H1 (cell line): ENCODE measurements around the gene CLCF1. TPM values are rescaled to one million over a fixed set of nuclear protein-coding genes. Genes with fewer than 3 reads are reported as not detected.

Experiments
- BACH1 ChIP-seq: IDR thresholded peaks from 2 replicates; pipeline ENCODE4 v1.6.1; 2012; ENCODE audit warnings: low read length, improper control_type of control experiment
- CBX5 ChIP-seq: fragments of 300-800, 300-1000 bp; sonication (generic); IDR thresholded peaks from 2 replicates; pipeline ENCODE4 v1.7.1; 2016; ENCODE audit warnings: antibody characterized with exemption, low read length, low read depth
- CBX8 ChIP-seq: fragments of 300-800, 300-1000 bp; sonication (generic); IDR thresholded peaks from 2 replicates; pipeline ENCODE4 v1.7.1; 2016; ENCODE audit warnings: low read depth, low read length, borderline replicate concordance
- CHD2 ChIP-seq: IDR thresholded peaks from 2 replicates; pipeline ENCODE4 v1.6.1; 2012; ENCODE audit warnings: low read length, improper control_type of control experiment
- CREB1 ChIP-seq: IDR thresholded peaks from 2 replicates; pipeline ENCODE4 v1.6.1; 2012; ENCODE audit warnings: inconsistent platforms
- EGR1 ChIP-seq: IDR thresholded peaks from 2 replicates; pipeline ENCODE4 v1.6.1; 2011; ENCODE audit warnings: low read depth, low read length, borderline replicate concordance
- EP300 ChIP-seq, 2 experiments: IDR thresholded peaks; 1 replicate in 1 of 2; 2 replicates in 1 of 2; pipeline ENCODE4 v1.6.1; 2011 to 2012; ENCODE audit warnings: low read depth in 2 of 2, low read length in 2 of 2, mild to moderate bottlenecking in 2 of 2, borderline replicate concordance in 1 of 2, inconsistent platforms in 1 of 2, moderate library complexity in 1 of 2
- GABPA ChIP-seq: IDR thresholded peaks from 2 replicates; pipeline ENCODE4 v1.6.1; 2011; ENCODE audit warnings: mild to moderate bottlenecking, low read length, moderate library complexity, borderline replicate concordance; ENCODE audit not compliant: insufficient read depth
- JUN ChIP-seq: IDR thresholded peaks from 2 replicates; pipeline ENCODE4 v1.6.1; 2011; ENCODE audit warnings: low read depth, mild to moderate bottlenecking, improper control_type of control experiment, low read length
- KDM4A ChIP-seq: IDR thresholded peaks from one replicate; pipeline ENCODE4 v1.7.1; 2012; ENCODE audit warnings: low read depth, mild to moderate bottlenecking, moderate library complexity, low read length, inconsistent platforms; ENCODE audit not compliant: severe bottlenecking
- KDM5A ChIP-seq: fragments of 200-600 bp; IDR thresholded peaks from 2 replicates; pipeline ENCODE4 v1.7.1; 2012; ENCODE audit warnings: mild to moderate bottlenecking, low read length, inconsistent platforms, mixed read lengths
- MAFK ChIP-seq: IDR thresholded peaks from 2 replicates; pipeline ENCODE4 v1.6.1; 2012; ENCODE audit warnings: low read depth, mild to moderate bottlenecking, improper control_type of control experiment, low read length
- RAD21 ChIP-seq, 2 experiments: IDR thresholded peaks in 1 of 2; conservative IDR thresholded peaks in 1 of 2; 2 replicates each; pipeline ENCODE4 v1.6.1; 2011; ENCODE audit warnings: low read depth in 2 of 2, low read length in 2 of 2, improper control_type of control experiment in 1 of 2, inconsistent platforms in 1 of 2, mild to moderate bottlenecking in 1 of 2, moderate library complexity in 1 of 2
- RBBP5 ChIP-seq: IDR thresholded peaks from 2 replicates; pipeline ENCODE4 v1.7.1; 2012; ENCODE audit warnings: low read depth, mild to moderate bottlenecking, inconsistent platforms, low read length, moderate library complexity, borderline replicate concordance
- RXRA ChIP-seq: IDR thresholded peaks from 2 replicates; pipeline ENCODE4 v1.6.1; 2011; ENCODE audit warnings: low read depth, mild to moderate bottlenecking, low read length, moderate library complexity; ENCODE audit not compliant: insufficient read depth
- SAP30 ChIP-seq: fragments of 300-600 bp; sonication (generic); IDR thresholded peaks from 2 replicates; pipeline ENCODE4 v1.7.1; 2012; ENCODE audit warnings: low read length, moderate library complexity, mild to moderate bottlenecking, inconsistent platforms; ENCODE audit not compliant: insufficient read depth, insufficient replicate concordance
- SIRT6 ChIP-seq: IDR thresholded peaks from one replicate; pipeline ENCODE4 v1.7.1; 2012; ENCODE audit warnings: low read length, inconsistent platforms
- SRF ChIP-seq: IDR thresholded peaks from 2 replicates; pipeline ENCODE4 v1.6.1; 2011; ENCODE audit warnings: mild to moderate bottlenecking, low read depth, low read length, moderate library complexity
- polyA plus RNA-seq, 7 experiments: library from polyadenylated mRNA; depleted of rRNA in 3 of 7; stranded (reverse) in 5 of 7; unstranded in 2 of 7; fragments of >200 nt in 5 of 7; fragments of 200-250 nt in 2 of 7; gene quantifications; 1 replicate in 5 of 7; 2 replicates in 1 of 7; 4 replicates in 1 of 7; pipeline versions ENCODE4 v1.2.1 to v1.2.3, GENCODE V29; 2011 to 2013; ENCODE audit warnings: missing spikeins in 2 of 7, mixed read lengths in 2 of 7
- total RNA-seq: library from RNA; stranded (reverse); fragmentation: NEBNext Ultra II Directional; extraction: Animal tissue kit (Norgen Biotek cat#: 25700); gene quantifications from 2 replicates; pipeline ENCODE4 v1.2.1, GENCODE V29; 2021

The CLCF1 gene
- total and polyA plus RNA-seq, 2 of the 8 experiments (the other 6 are each of a cell fraction or from before 2014, with no cell fraction given) = 0.32 to 1.2 TPM

DNA sequence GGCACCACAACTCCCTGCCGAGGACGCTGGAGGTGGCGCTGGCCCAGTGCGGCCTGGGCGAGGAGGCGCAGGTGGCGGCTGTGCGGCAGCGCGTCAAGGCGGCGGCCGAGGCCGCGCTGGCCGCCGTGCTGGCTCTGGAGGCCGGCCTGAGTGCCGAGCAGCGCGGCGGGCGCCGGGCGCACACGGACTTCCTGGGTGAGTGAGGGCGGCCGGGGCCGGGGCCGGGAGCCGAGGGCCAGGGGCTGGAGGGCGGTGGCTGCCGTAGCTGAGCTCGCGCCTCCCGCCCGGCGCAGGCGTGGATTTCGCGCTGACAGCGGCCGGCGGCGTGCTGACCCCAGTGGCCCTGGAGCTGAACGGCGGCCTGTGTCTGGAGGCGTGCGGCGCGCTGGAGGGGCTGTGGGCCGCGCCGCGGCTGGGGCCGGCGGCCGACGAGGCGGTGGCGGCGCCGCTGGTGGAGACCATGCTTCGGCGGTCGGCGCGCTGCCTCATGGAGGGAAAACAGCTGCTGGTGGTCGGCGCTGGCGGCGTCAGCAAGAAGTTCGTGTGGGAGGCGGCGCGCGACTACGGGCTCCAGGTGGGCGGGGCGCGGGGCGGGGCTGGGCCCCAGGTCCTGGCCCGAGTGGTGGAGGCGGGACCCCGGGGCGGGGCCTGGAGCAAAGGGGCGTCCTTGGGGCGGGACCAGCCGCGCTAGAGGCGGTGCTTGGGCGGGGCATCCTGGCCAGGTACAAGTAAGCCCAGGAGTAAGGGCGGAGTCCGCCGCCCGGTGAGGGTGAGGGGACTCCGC is 47.4 kb upstream of the CLCF1 start (continued):
- TF ChIP-seq CBX5 (no peak), RXRA (no peak), EP300 (IDR thresholded peaks at IDR 0.05; ENCODE audit: borderline replicate concordance in 1 of 2, low read depth in 2 of 2, low read length in 2 of 2) (no peak), RBBP5 (peak; percentile 69; the same call in 1 of the 2 replicates), EGR1 (no peak), JUN (no peak), SIRT6 (no peak), CREB1 (peak; percentile 66), GABPA (no peak; the same call in 1 of the 2 replicates), SRF (no peak), CBX8 (no peak), KDM4A (peak; percentile 79), CHD2 (no peak), RAD21 (IDR thresholded peaks at IDR 0.05 in 1 of 2, conservative IDR thresholded peaks at IDR 0.05 in 1 of 2; ENCODE audit: low read depth in 2 of 2, low read length in 2 of 2) (no peak), KDM5A (no peak), BACH1 (no peak; the same call in 1 of the 2 replicates), MAFK (no peak), SAP30 (no peak)
